Measurements from ENCODE around the gene GATAD2B. TPM values are rescaled to one million over a fixed set of nuclear protein-coding genes. Genes with fewer than 3 reads are reported as not detected.
"Not testable (repeated sequence)": the region's sequence is repeated elsewhere in the genome, so short reads cannot be mapped to it uniquely, and the experiment has no call there.

GATAD2B gene
- total RNA-seq, 5 donors from 2014 or later (not counting 1 experiment from before 2014, with no cell fraction given): 94.6 to 107 (median 103) TPM

- POLR2A ChIA-PET; H3K4me3 Mint-ChIP-seq; H3K36me3 Mint-ChIP-seq; DNase-seq; H3K9me3 Mint-ChIP-seq; H3K27me3 ChIP-seq (replicated peaks in 1 of 2; ENCODE audit: control insufficient read depth in 2 of 2, extremely low read depth in 1 of 2, insufficient read depth in 2 of 2, low read length in 1 of 2); H3K4me1 ChIP-seq (ENCODE audit: control insufficient read depth in 1 of 2, extremely low read depth in 1 of 2, insufficient read depth in 2 of 2, low read length in 2 of 2); H3K27me3 Mint-ChIP-seq; ATAC-seq (replicated peaks in 1 of 4); H3K4me3 ChIP-seq (ENCODE audit: control insufficient read depth in 1 of 2, extremely low read depth in 1 of 2, low read length in 1 of 2); H3K36me3 ChIP-seq (ENCODE audit: control insufficient read depth in 2 of 2, extremely low read depth in 1 of 2, insufficient read depth in 1 of 2, low read length in 1 of 2); CTCF ChIA-PET; H3K27ac Mint-ChIP-seq; H3K9me3 ChIP-seq; H3K27ac ChIP-seq (ENCODE audit: low read length): not testable (repeated sequence)
- peaks cover 12 to 37% (median 33%) of the 10 kb centered on the region in 3 donors for H3K4me1 Mint-ChIP-seq
- WGBS (ENCODE audit: insufficient coverage): 86% methylated on average over 10 of the region's 14 CpGs
Measured at GRCh38 chr1:153840774-153841173, 82.0 kb downstream of the GATAD2B start.

GRCh38 chr1:153833968-153834367, 88.8 kb downstream of the GATAD2B start:
- H3K4me1 Mint-ChIP-seq: peaks cover 14 to 34% (median 33%) of the 10 kb centered on the region in 3 donors
- WGBS (ENCODE audit: insufficient coverage): no CpG with 5 or more reads among the region's 8 CpGs

GRCh38 chr1:153833171-153833570, 89.6 kb downstream of the GATAD2B start:
- ATAC-seq (replicated peaks in 1 of 4) (no peak), DNase-seq (no peak)
- no peak overlapping the region for H3K27ac ChIP-seq (ENCODE audit: low read length)
- no peaks in the 10 kb centered on the region for H3K9me3 Mint-ChIP-seq
- POLR2A ChIA-PET: no interaction called here
- H3K36me3 ChIP-seq (ENCODE audit: control insufficient read depth in 2 of 2, extremely low read depth in 1 of 2, insufficient read depth in 1 of 2, low read length in 1 of 2): peaks cover 0 to 9% of the 10 kb centered on the region in 2 donors
- H3K27me3 ChIP-seq (replicated peaks in 1 of 2; ENCODE audit: control insufficient read depth in 2 of 2, extremely low read depth in 1 of 2, insufficient read depth in 2 of 2, low read length in 1 of 2): no peaks in the 10 kb centered on the region
- peaks cover 0 to 2% of the 10 kb centered on the region in 2 experiments for H3K4me1 ChIP-seq (ENCODE audit: control insufficient read depth in 1 of 2, extremely low read depth in 1 of 2, insufficient read depth in 2 of 2, low read length in 2 of 2)
- H3K27ac Mint-ChIP-seq: no peak overlapping the region
- peaks cover 10% of the 10 kb centered on the region for H3K36me3 Mint-ChIP-seq
- no CpG with 5 or more reads among the region's 3 CpGs for WGBS (ENCODE audit: insufficient coverage)
- H3K4me1 Mint-ChIP-seq: peaks cover 16 to 29% (median 27%) of the 10 kb centered on the region in 3 donors
- no peaks in the 10 kb centered on the region for H3K9me3 ChIP-seq
- H3K27me3 Mint-ChIP-seq: no peaks in the 10 kb centered on the region
- H3K4me3 ChIP-seq (ENCODE audit: control insufficient read depth in 1 of 2, extremely low read depth in 1 of 2, low read length in 1 of 2): no peak overlapping the region
- H3K4me3 Mint-ChIP-seq: no peak overlapping the region
- CTCF ChIA-PET: no interaction called here

More at GRCh38 chr1:153833968-153834367, 88.8 kb downstream of the GATAD2B start:
- H3K9me3 ChIP-seq; H3K9me3 Mint-ChIP-seq; H3K27ac ChIP-seq (ENCODE audit: low read length); POLR2A ChIA-PET; H3K4me3 ChIP-seq (ENCODE audit: control insufficient read depth in 1 of 2, extremely low read depth in 1 of 2, low read length in 1 of 2); H3K36me3 ChIP-seq (ENCODE audit: control insufficient read depth in 2 of 2, extremely low read depth in 1 of 2, insufficient read depth in 1 of 2, low read length in 1 of 2); DNase-seq; H3K4me3 Mint-ChIP-seq; H3K27me3 Mint-ChIP-seq; H3K4me1 ChIP-seq (ENCODE audit: control insufficient read depth in 1 of 2, extremely low read depth in 1 of 2, insufficient read depth in 2 of 2, low read length in 2 of 2); ATAC-seq (replicated peaks in 1 of 4); H3K36me3 Mint-ChIP-seq; H3K27me3 ChIP-seq (replicated peaks in 1 of 2; ENCODE audit: control insufficient read depth in 2 of 2, extremely low read depth in 1 of 2, insufficient read depth in 2 of 2, low read length in 1 of 2); H3K27ac Mint-ChIP-seq: not testable (repeated sequence)
- CTCF ChIA-PET: interaction anchor here in 1 of 2 donors (0.7 kb wide), 1 partner anchor 82 kb away, joined by 4 read pairs; no protein-coding TSS in a partner anchor

GRCh38 chr1:153832293-153832692, 90.5 kb downstream of the GATAD2B start:
- ChIA-PET POLR2A (no interaction called here), CTCF (interaction anchor here in 1 of 2 donors (1.3 kb wide), 1 partner anchor 155 kb away, joined by 4 read pairs; no protein-coding TSS in a partner anchor)
- H3K36me3 ChIP-seq (ENCODE audit: control insufficient read depth in 2 of 2, extremely low read depth in 1 of 2, insufficient read depth in 1 of 2, low read length in 1 of 2): peaks cover 0 to 18% of the 10 kb centered on the region in 2 donors
- no CpG with 5 or more reads among the region's 3 CpGs for WGBS (ENCODE audit: insufficient coverage)
- DNase-seq (no peak), ATAC-seq (replicated peaks in 1 of 4) (no peak)
- no peak overlapping the region for H3K4me3 ChIP-seq (ENCODE audit: control insufficient read depth in 1 of 2, extremely low read depth in 1 of 2, low read length in 1 of 2)
- H3K27me3 ChIP-seq (replicated peaks in 1 of 2; ENCODE audit: control insufficient read depth in 2 of 2, extremely low read depth in 1 of 2, insufficient read depth in 2 of 2, low read length in 1 of 2): no peaks in the 10 kb centered on the region
- peaks cover 14% of the 10 kb centered on the region for H3K36me3 Mint-ChIP-seq
- H3K27me3 Mint-ChIP-seq: no peaks in the 10 kb centered on the region
- peaks cover 0 to 2% of the 10 kb centered on the region in 2 experiments for H3K4me1 ChIP-seq (ENCODE audit: control insufficient read depth in 1 of 2, extremely low read depth in 1 of 2, insufficient read depth in 2 of 2, low read length in 2 of 2)
- no peaks in the 10 kb centered on the region for H3K9me3 Mint-ChIP-seq
- no peak overlapping the region for H3K4me3 Mint-ChIP-seq
- no peak overlapping the region for H3K27ac Mint-ChIP-seq
- peaks cover 20 to 23% (median 20%) of the 10 kb centered on the region in 3 donors for H3K4me1 Mint-ChIP-seq
- H3K9me3 ChIP-seq: no peaks in the 10 kb centered on the region
- H3K27ac ChIP-seq (ENCODE audit: low read length): no peak overlapping the region

- H3K4me3 ChIP-seq (ENCODE audit: control insufficient read depth in 1 of 2, extremely low read depth in 1 of 2, low read length in 1 of 2): no peak overlapping the region
- DNase-seq (no peak), ATAC-seq (replicated peaks in 1 of 4) (no peak)
- POLR2A ChIA-PET: interaction anchor here in 1 of 2 donors (0.6 kb wide), 1 partner anchor 103 kb away, joined by 3 read pairs; the partner anchor contains the start of gene INTS3
- no peaks in the 10 kb centered on the region for H3K9me3 Mint-ChIP-seq
- peaks cover 0 to 2% of the 10 kb centered on the region in 2 experiments for H3K4me1 ChIP-seq (ENCODE audit: control insufficient read depth in 1 of 2, extremely low read depth in 1 of 2, insufficient read depth in 2 of 2, low read length in 2 of 2)
- WGBS (ENCODE audit: insufficient coverage): no CpG with 5 or more reads among the region's 2 CpGs
- no peak overlapping the region for H3K4me3 Mint-ChIP-seq
- H3K9me3 ChIP-seq: no peaks in the 10 kb centered on the region
- peaks cover 16 to 20% (median 20%) of the 10 kb centered on the region in 3 donors for H3K4me1 Mint-ChIP-seq
- H3K36me3 Mint-ChIP-seq: peaks cover 14% of the 10 kb centered on the region
- H3K27ac ChIP-seq (ENCODE audit: low read length): no peak overlapping the region
- CTCF ChIA-PET: interaction anchor here in 1 of 2 donors (1.3 kb wide), 1 partner anchor 156 kb away, joined by 4 read pairs; no protein-coding TSS in a partner anchor
- H3K27ac Mint-ChIP-seq: peak overlapping the region in 1 of 2 donors; percentile 39
- peaks cover 3 to 27% of the 10 kb centered on the region in 2 donors for H3K36me3 ChIP-seq (ENCODE audit: control insufficient read depth in 2 of 2, extremely low read depth in 1 of 2, insufficient read depth in 1 of 2, low read length in 1 of 2)
- H3K27me3 ChIP-seq (replicated peaks in 1 of 2; ENCODE audit: control insufficient read depth in 2 of 2, extremely low read depth in 1 of 2, insufficient read depth in 2 of 2, low read length in 1 of 2): no peaks in the 10 kb centered on the region
- no peaks in the 10 kb centered on the region for H3K27me3 Mint-ChIP-seq
Measured at GRCh38 chr1:153831026-153831425, 91.7 kb downstream of the GATAD2B start.

GRCh38 chr1:153827168-153827964, 95.4 kb downstream of the GATAD2B start:
- H3K36me3 Mint-ChIP-seq: peaks cover 14% of the 10 kb centered on the region
- DNase-seq (no peak), ATAC-seq (replicated peaks in 1 of 4) (no peak)
- H3K4me3 Mint-ChIP-seq: no peak overlapping the region
- no peaks in the 10 kb centered on the region for H3K27me3 ChIP-seq (replicated peaks in 1 of 2; ENCODE audit: control insufficient read depth in 2 of 2, extremely low read depth in 1 of 2, insufficient read depth in 2 of 2, low read length in 1 of 2)
- CTCF ChIA-PET: interaction anchor here (0.6 to 0.7 kb wide), 4 partner anchors 21 to 1526 kb away, joined by 3 read pairs; no protein-coding TSS in a partner anchor
- no peaks in the 10 kb centered on the region for H3K4me1 ChIP-seq (ENCODE audit: control insufficient read depth in 1 of 2, extremely low read depth in 1 of 2, insufficient read depth in 2 of 2, low read length in 2 of 2)
- H3K36me3 ChIP-seq (ENCODE audit: control insufficient read depth in 2 of 2, extremely low read depth in 1 of 2, insufficient read depth in 1 of 2, low read length in 1 of 2): peaks cover 3 to 32% of the 10 kb centered on the region in 2 donors
- H3K9me3 Mint-ChIP-seq: no peaks in the 10 kb centered on the region
- H3K27ac ChIP-seq (ENCODE audit: low read length): no peak overlapping the region
- H3K27ac Mint-ChIP-seq: no peak overlapping the region
- H3K4me1 Mint-ChIP-seq: peaks cover 2 to 6% (median 3%) of the 10 kb centered on the region in 3 donors
- no peaks in the 10 kb centered on the region for H3K9me3 ChIP-seq
- 100% methylated on average over 1 of the region's 6 CpGs for WGBS (ENCODE audit: insufficient coverage)
- POLR2A ChIA-PET: interaction anchor here (0.6 to 0.7 kb wide), 3 partner anchors 92 to 346 kb away, joined by 4 to 11 read pairs (median 5); no protein-coding TSS in a partner anchor
- no peaks in the 10 kb centered on the region for H3K27me3 Mint-ChIP-seq
- H3K4me3 ChIP-seq (ENCODE audit: control insufficient read depth in 1 of 2, extremely low read depth in 1 of 2, low read length in 1 of 2): no peak overlapping the region

Measured in T-cell (primary cell).